Spleen (tissue), 7 donors: Measurements from ENCODE around the gene CORIN.
A peak's percentile ranks its signal among the peaks of the same experiment; 100 is the strongest.

Experiments used
- CTCF ChIP-seq, 11 experiments: fragments of 200-600 bp in 7 of 11; fragments of 450-650 bp in 4 of 11; sonication (generic) in 4 of 11; IDR thresholded peaks in 8 of 11; conservative IDR thresholded peaks in 3 of 11; 1 replicate in 7 of 11; 2 replicates in 4 of 11; pipeline versions ENCODE4 v1.4.0 to v1.8.0; 2016 to 2021; ENCODE audit warnings: antibody characterized with exemption in 11 of 11, inconsistent platforms in 4 of 11, mild to moderate bottlenecking in 1 of 11
- POLR2A ChIP-seq, 3 donors: fragments of 450-650 bp; IDR thresholded peaks; one replicate each; pipeline ENCODE4 v1.5.1; 2017; ENCODE audit warnings: antibody characterized with exemption in 3 of 3, mild to moderate bottlenecking in 1 of 3
- donor health status: DM: no; HTN: no; CAD: no; lungs with moderate emphysema.
- donor health status: DM: no; HTN: no; CAD: no.
- donor health status: DM: no; HTN: no; CAD: no.

GRCh38 chr4:47839259-47839658 lies 1.4 kb upstream of the CORIN start:
- TF ChIP-seq CTCF (IDR thresholded peaks at IDR 0.05 in 8 of 11, conservative IDR thresholded peaks at IDR 0.05 in 3 of 11) (peak in 5 of 11 experiments; percentile 13 to 34 (median 26)), POLR2A (IDR thresholded peaks at IDR 0.05) (no peak)
